HEK293 (cell line): ENCODE measurements around the gene TMEM238.

Source experiments
- CTCF ChIA-PET: fragments of 350-600 bp; formaldehyde crosslinking; extraction: SDS; loops from one replicate; lab custom pipeline; 2021; ENCODE audit warnings: antibody characterized with exemption; lab: Yijun Ruan, JAX
- POLR2A ChIA-PET: fragments of 300-600 bp; formaldehyde crosslinking; extraction: SDS; loops from one replicate; lab custom pipeline; 2020; ENCODE audit warnings: antibody characterized with exemption, inconsistent platforms; lab: Yijun Ruan, JAX
- H3K27ac ChIP-seq: fragments of 200-500 bp; sonication (Bioruptor generic); 2 replicates; pipeline ENCODE4 v1.5.1; 2014; ENCODE audit warnings: low read depth, low read length, control low read depth, inconsistent platforms; ENCODE audit errors: extremely low read depth
- H3K36me3 ChIP-seq, 2 experiments: fragments of 200-500 bp in 1 of 2; sonication (Bioruptor generic) in 1 of 2; 1 replicate in 1 of 2; 2 replicates in 1 of 2; pipeline ENCODE4 v1.5.1; 2014 to 2017; ENCODE audit warnings: inconsistent platforms in 2 of 2, low read length in 2 of 2; ENCODE audit not compliant: control insufficient read depth in 2 of 2, insufficient read depth in 1 of 2
- H3K4me1 ChIP-seq: fragments of 200-500 bp; sonication (Bioruptor generic); 2 replicates; pipeline ENCODE4 v1.5.1; 2014; ENCODE audit warnings: mild to moderate bottlenecking, low read length, inconsistent platforms; ENCODE audit not compliant: control insufficient read depth, insufficient read depth
- H3K4me3 ChIP-seq: 2 replicates; pipeline ENCODE4 v1.5.1; 2011; ENCODE audit warnings: low read depth, mild to moderate bottlenecking, control low read depth, low read length, moderate library complexity
- H3K9me3 ChIP-seq: fragments of 200-500 bp; sonication (Bioruptor generic); 2 replicates; pipeline ENCODE4 v1.5.1; 2014; ENCODE audit warnings: low read depth, low read length, inconsistent platforms; ENCODE audit not compliant: control insufficient read depth, insufficient read depth
- IKZF3 ChIP-seq: fragments of 450-650 bp; IDR thresholded peaks from 2 replicates; pipeline ENCODE4 v1.5.0; 2018; ENCODE audit warnings: missing biosample characterization, mild to moderate bottlenecking, missing genetic modification characterization, moderate library complexity
- KLF1 ChIP-seq: fragments of 450-650 bp; formaldehyde crosslinking; IDR thresholded peaks from 2 replicates; pipeline ENCODE4 v1.5.1; 2016; ENCODE audit warnings: missing biosample characterization, missing genetic modification characterization
- PATZ1 ChIP-seq: fragments of 450-650 bp; formaldehyde crosslinking; IDR thresholded peaks from 2 replicates; pipeline ENCODE4 v1.5.1; 2016; ENCODE audit warnings: missing biosample characterization, missing genetic modification characterization
- SP2 ChIP-seq: fragments of 450-650 bp; formaldehyde crosslinking; IDR thresholded peaks from 2 replicates; pipeline ENCODE4 v1.5.1; 2016; ENCODE audit warnings: missing biosample characterization, missing genetic modification characterization
- ZBTB10 ChIP-seq: fragments of 450-650 bp; formaldehyde crosslinking; IDR thresholded peaks from 2 replicates; pipeline ENCODE4 v1.5.1; 2016; ENCODE audit warnings: missing biosample characterization, missing genetic modification characterization
- ZBTB48 ChIP-seq: fragments of 450-650 bp; formaldehyde crosslinking; IDR thresholded peaks from 2 replicates; pipeline ENCODE4 v1.5.1; 2016; ENCODE audit warnings: missing biosample characterization, missing genetic modification characterization
- ZBTB7A ChIP-seq: fragments of 450-650 bp; formaldehyde crosslinking; IDR thresholded peaks from 2 replicates; pipeline ENCODE4 v1.5.1; 2016; ENCODE audit warnings: low read depth, missing biosample characterization, missing genetic modification characterization
- ZBTB8A ChIP-seq: fragments of 450-650 bp; formaldehyde crosslinking; IDR thresholded peaks from 2 replicates; pipeline ENCODE4 v1.5.1; 2016; ENCODE audit warnings: missing biosample characterization, missing genetic modification characterization
- ZFP37 ChIP-seq: fragments of 450-650 bp; formaldehyde crosslinking; IDR thresholded peaks from 2 replicates; pipeline ENCODE4 v1.5.1; 2016; ENCODE audit warnings: missing biosample characterization, missing genetic modification characterization
- ZIC2 ChIP-seq: fragments of 450-650 bp; formaldehyde crosslinking; IDR thresholded peaks from 2 replicates; pipeline ENCODE4 v1.5.1; 2016; ENCODE audit warnings: missing biosample characterization, missing genetic modification characterization
- ZNF221 ChIP-seq: fragments of 450-650 bp; formaldehyde crosslinking; IDR thresholded peaks from 2 replicates; pipeline ENCODE4 v1.5.1; 2017; ENCODE audit warnings: missing biosample characterization, missing genetic modification characterization, borderline replicate concordance
- ZNF239 ChIP-seq: fragments of 450-650 bp; formaldehyde crosslinking; IDR thresholded peaks from 2 replicates; pipeline ENCODE4 v1.5.1; 2016; ENCODE audit warnings: missing biosample characterization, missing genetic modification characterization
- ZNF341 ChIP-seq: fragments of 450-650 bp; formaldehyde crosslinking; IDR thresholded peaks from 2 replicates; pipeline ENCODE4; 2016; ENCODE audit warnings: low read depth, missing biosample characterization, missing genetic modification characterization
- ZNF366 ChIP-seq: fragments of 450-650 bp; formaldehyde crosslinking; conservative IDR thresholded peaks from 2 replicates; pipeline ENCODE4 v1.5.1; 2016; ENCODE audit warnings: missing biosample characterization, missing genetic modification characterization
- ZNF391 ChIP-seq: fragments of 450-650 bp; formaldehyde crosslinking; IDR thresholded peaks from 2 replicates; pipeline ENCODE4 v1.5.1; 2016; ENCODE audit warnings: low read depth, missing biosample characterization, missing genetic modification characterization, borderline replicate concordance
- ZNF521 ChIP-seq: fragments of 450-650 bp; formaldehyde crosslinking; IDR thresholded peaks from 2 replicates; pipeline ENCODE4 v1.5.1; 2017; ENCODE audit warnings: missing biosample characterization, mild to moderate bottlenecking, missing genetic modification characterization
- ZNF600 ChIP-seq: fragments of 450-650 bp; formaldehyde crosslinking; IDR thresholded peaks from 2 replicates; pipeline ENCODE4 v1.5.1; 2016; ENCODE audit warnings: missing biosample characterization, missing genetic modification characterization
- ZNF621 ChIP-seq: fragments of 450-650 bp; formaldehyde crosslinking; IDR thresholded peaks from 2 replicates; pipeline ENCODE4 v1.5.1; 2017; ENCODE audit warnings: missing biosample characterization, missing genetic modification characterization
- ZNF660 ChIP-seq: fragments of 450-650 bp; IDR thresholded peaks from 2 replicates; pipeline ENCODE4 v1.5.1; 2018; ENCODE audit warnings: missing biosample characterization, mild to moderate bottlenecking, missing genetic modification characterization
- ZXDB ChIP-seq: fragments of 450-650 bp; formaldehyde crosslinking; IDR thresholded peaks from 2 replicates; pipeline ENCODE4 v1.5.1; 2016; ENCODE audit warnings: missing biosample characterization, missing genetic modification characterization
- TF ChIP-seq, protein P1 (sequence below): fragments of 450-650 bp; formaldehyde crosslinking; IDR thresholded peaks from 2 replicates; pipeline ENCODE4 v1.5.1; 2017; ENCODE audit warnings: missing biosample characterization, missing genetic modification characterization
- TF ChIP-seq, protein P2 (sequence below): fragments of 450-650 bp; formaldehyde crosslinking; IDR thresholded peaks from 2 replicates; pipeline ENCODE4 v1.5.1; 2016; ENCODE audit warnings: missing biosample characterization, missing genetic modification characterization
- TF ChIP-seq, protein P3 (sequence below): fragments of 450-650 bp; formaldehyde crosslinking; optimal IDR thresholded peaks from 2 replicates; pipeline ENCODE3; 2016; ENCODE audit warnings: missing biosample characterization, mild to moderate bottlenecking, missing genetic modification characterization
- TF ChIP-seq, protein P4 (sequence below): IDR thresholded peaks from 2 replicates; pipeline ENCODE4 v1.6.1; 2011; ENCODE audit warnings: mild to moderate bottlenecking, low read depth, low read length, borderline replicate concordance

Gene TMEM238

DNA sequence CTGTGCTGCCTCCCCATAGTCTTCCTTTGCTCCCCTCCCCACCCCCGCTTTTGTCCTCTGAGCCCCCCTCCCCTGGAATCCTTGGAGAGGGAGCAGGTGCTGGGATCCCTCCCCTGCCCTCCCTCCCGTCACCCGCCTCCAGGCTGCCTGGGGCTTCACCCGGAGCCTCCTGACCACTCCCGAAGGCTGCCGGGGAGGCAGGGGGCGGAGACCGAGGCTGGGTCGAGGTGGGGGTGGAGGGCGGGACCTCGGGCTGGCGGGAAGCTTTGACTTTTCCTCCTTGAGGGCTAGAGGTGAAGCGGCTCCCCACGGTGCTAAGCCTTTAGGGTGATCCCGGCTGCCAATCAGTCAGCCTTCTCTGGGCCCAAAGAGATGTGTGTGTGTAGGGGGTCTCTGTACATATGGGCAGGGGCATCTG lies 42.9 kb downstream of the TMEM238 start:
- ChIA-PET POLR2A (interaction anchor here (0.5 to 1.3 kb wide), 9 partner anchors 8 to 313 kb away, joined by 3 to 7 read pairs (median 3); no protein-coding TSS in a partner anchor), CTCF (no interaction called here)
- no peak for TF ChIP-seq ZNF521 (tag by site-specific recombination)
- no peak for TF ChIP-seq ZNF239 (tag by site-specific recombination)
- peak; percentile 72 for TF ChIP-seq SP2 (tag by site-specific recombination)
- TF ChIP-seq ZXDB: no peak
- peak; percentile 33; the same call in 1 of the 2 replicates for TF ChIP-seq IKZF3 (tag by site-specific recombination)
- TF ChIP-seq, protein P1, sequence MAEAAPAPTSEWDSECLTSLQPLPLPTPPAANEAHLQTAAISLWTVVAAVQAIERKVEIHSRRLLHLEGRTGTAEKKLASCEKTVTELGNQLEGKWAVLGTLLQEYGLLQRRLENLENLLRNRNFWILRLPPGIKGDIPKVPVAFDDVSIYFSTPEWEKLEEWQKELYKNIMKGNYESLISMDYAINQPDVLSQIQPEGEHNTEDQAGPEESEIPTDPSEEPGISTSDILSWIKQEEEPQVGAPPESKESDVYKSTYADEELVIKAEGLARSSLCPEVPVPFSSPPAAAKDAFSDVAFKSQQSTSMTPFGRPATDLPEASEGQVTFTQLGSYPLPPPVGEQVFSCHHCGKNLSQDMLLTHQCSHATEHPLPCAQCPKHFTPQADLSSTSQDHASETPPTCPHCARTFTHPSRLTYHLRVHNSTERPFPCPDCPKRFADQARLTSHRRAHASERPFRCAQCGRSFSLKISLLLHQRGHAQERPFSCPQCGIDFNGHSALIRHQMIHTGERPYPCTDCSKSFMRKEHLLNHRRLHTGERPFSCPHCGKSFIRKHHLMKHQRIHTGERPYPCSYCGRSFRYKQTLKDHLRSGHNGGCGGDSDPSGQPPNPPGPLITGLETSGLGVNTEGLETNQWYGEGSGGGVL (tag by site-specific recombination): peak; percentile 93
- TF ChIP-seq KLF1: peak; percentile 20; the same call in 1 of the 2 replicates
- TF ChIP-seq ZNF341: 0 out of 2 replicates have a peak, but pooled peaks have one; percentile 3
- Histone ChIP-seq H3K36me3 (peaks cover 3 to 46% of the 10 kb centered on the region in 2 experiments), H3K27ac (peak overlapping the region; percentile 89), H3K9me3 (no peaks in the 10 kb centered on the region), H3K4me1 (peaks cover 16% of the 10 kb centered on the region), H3K4me3 (peak overlapping the region; percentile 88)

DNA sequence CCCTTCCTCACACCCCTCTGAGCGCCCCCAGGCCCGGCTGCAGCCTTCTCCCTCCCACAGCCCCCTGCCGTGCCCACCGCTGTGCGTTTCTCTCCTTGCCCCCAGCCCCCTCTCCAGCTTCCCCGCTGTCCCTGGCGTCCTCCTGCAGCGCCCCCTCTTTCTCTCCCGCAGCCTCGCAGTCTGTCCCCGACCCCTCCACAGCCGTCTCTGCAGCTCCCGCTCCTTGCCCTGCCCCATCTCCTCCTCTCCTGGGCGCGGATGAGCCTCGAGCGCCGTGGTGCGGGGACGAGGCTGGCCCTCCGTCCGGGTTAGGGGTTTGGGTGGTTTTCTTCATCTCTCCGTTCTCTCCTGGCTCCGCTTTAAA lies 43.3 kb downstream of the TMEM238 start:
- Histone ChIP-seq H3K4me1 (peaks cover 16% of the 10 kb centered on the region), H3K4me3 (peak overlapping the region; percentile 88), H3K36me3 (peaks cover 3 to 42% of the 10 kb centered on the region in 2 experiments), H3K27ac (peak overlapping the region; percentile 89), H3K9me3 (no peaks in the 10 kb centered on the region)
- CTCF ChIA-PET: no interaction called here
- POLR2A ChIA-PET: interaction anchor here (0.7 to 1.3 kb wide), 7 partner anchors 9 to 314 kb away, joined by 3 to 7 read pairs (median 3); no protein-coding TSS in a partner anchor
- TF ChIP-seq, protein P2, sequence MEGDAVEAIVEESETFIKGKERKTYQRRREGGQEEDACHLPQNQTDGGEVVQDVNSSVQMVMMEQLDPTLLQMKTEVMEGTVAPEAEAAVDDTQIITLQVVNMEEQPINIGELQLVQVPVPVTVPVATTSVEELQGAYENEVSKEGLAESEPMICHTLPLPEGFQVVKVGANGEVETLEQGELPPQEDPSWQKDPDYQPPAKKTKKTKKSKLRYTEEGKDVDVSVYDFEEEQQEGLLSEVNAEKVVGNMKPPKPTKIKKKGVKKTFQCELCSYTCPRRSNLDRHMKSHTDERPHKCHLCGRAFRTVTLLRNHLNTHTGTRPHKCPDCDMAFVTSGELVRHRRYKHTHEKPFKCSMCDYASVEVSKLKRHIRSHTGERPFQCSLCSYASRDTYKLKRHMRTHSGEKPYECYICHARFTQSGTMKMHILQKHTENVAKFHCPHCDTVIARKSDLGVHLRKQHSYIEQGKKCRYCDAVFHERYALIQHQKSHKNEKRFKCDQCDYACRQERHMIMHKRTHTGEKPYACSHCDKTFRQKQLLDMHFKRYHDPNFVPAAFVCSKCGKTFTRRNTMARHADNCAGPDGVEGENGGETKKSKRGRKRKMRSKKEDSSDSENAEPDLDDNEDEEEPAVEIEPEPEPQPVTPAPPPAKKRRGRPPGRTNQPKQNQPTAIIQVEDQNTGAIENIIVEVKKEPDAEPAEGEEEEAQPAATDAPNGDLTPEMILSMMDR (tag by site-specific recombination): peak; percentile 85
- TF ChIP-seq ZNF600 (tag by site-specific recombination) (0 out of 2 replicates have a peak, but pooled peaks have one; percentile 15), ZBTB8A (tag by site-specific recombination) (0 out of 2 replicates have a peak, but pooled peaks have one; percentile 22), ZBTB10 (tag by site-specific recombination) (peak; percentile 60; the same call in 1 of the 2 replicates), ZFP37 (tag by site-specific recombination) (no peak), ZBTB7A (0 out of 2 replicates have a peak, but pooled peaks have one; percentile 19), ZNF366 (tag by site-specific recombination) (peak; percentile 54; the same call in 1 of the 2 replicates), ZNF391 (tag by site-specific recombination) (peak; percentile 13; the same call in 1 of the 2 replicates), ZNF621 (no peak), ZNF221 (tag by site-specific recombination) (no peak), ZBTB48 (tag by site-specific recombination) (peak; percentile 40; the same call in 1 of the 2 replicates), ZNF660 (tag by site-specific recombination) (no peak), ZIC2 (tag by site-specific recombination) (peak; percentile 100), PATZ1 (peak; percentile 94)
- TF ChIP-seq, protein P3, sequence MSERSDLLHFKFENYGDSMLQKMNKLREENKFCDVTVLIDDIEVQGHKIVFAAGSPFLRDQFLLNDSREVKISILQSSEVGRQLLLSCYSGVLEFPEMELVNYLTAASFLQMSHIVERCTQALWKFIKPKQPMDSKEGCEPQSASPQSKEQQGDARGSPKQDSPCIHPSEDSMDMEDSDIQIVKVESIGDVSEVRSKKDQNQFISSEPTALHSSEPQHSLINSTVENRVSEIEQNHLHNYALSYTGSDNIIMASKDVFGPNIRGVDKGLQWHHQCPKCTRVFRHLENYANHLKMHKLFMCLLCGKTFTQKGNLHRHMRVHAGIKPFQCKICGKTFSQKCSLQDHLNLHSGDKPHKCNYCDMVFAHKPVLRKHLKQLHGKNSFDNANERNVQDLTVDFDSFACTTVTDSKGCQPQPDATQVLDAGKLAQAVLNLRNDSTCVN: peak; percentile 38
- TF ChIP-seq, protein P4, sequence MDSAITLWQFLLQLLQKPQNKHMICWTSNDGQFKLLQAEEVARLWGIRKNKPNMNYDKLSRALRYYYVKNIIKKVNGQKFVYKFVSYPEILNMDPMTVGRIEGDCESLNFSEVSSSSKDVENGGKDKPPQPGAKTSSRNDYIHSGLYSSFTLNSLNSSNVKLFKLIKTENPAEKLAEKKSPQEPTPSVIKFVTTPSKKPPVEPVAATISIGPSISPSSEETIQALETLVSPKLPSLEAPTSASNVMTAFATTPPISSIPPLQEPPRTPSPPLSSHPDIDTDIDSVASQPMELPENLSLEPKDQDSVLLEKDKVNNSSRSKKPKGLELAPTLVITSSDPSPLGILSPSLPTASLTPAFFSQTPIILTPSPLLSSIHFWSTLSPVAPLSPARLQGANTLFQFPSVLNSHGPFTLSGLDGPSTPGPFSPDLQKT: no peak
